COLO668 (cell line): Measurements from ENCODE around the gene CPNE4.
"Not testable (repeated sequence)": the region's sequence is repeated elsewhere in the genome, so short reads cannot be mapped to it uniquely, and the experiment has no call there.

Experiments used
- DNase-seq: peaks from one replicate; lab custom pipeline; 2025; ENCODE audit not compliant: unreplicated experiment; lab: John Stamatoyannopoulos, UW

The CPNE4 gene

DNA sequence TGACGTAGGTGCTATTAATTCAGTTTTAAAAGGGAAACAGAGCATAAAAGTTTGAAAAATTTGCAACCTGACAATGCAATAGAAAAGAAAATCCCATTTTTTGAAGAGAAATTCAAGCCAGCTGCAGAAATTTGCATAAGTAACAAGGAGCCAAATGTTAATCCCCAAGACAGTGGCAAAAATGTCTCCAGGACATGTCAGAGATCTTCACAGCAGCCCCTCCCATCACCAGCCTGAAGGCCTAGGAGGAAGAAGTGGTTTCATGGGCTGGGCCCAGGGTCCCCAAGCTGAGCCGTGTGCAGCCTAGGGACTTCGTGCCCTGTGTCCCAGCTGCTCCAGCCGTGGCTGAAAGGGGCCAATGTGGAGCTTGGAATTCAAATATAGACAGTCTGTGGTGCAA, 148.9 kb downstream of the CPNE4 start:
- not testable (repeated sequence) for DNase-seq

DNA sequence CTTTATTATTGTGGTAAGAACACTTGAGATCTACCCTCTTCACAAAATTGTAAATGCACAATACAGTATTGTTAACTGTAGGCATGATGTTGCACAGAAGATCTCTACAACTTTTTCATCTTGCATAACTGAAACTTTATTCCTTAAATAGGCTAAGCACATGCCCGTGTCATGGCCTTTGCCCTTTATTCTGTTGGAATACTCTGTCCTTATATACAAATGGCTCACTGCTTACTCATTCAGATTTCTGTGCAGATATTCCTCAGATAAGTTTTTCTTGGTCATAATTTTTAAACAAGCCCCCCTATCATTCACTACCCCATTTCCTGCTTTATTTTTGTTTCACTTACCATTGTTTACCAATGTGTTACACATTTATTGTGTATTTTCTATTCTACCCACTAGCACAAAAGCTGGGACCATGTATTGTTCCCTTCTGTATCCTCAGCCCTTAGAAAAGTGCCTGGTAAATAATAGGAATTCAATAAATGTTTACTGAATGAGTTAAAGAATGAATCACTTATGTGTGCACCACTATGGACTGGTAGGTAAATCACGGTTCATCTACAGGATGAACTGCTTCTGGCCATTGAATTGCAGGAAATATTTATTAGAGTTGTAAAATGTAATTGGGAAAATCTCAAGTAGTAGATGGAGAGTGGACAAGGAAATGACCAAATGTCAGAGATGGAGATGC, 151.0 kb downstream of the CPNE4 start:
- no peak for DNase-seq

DNA sequence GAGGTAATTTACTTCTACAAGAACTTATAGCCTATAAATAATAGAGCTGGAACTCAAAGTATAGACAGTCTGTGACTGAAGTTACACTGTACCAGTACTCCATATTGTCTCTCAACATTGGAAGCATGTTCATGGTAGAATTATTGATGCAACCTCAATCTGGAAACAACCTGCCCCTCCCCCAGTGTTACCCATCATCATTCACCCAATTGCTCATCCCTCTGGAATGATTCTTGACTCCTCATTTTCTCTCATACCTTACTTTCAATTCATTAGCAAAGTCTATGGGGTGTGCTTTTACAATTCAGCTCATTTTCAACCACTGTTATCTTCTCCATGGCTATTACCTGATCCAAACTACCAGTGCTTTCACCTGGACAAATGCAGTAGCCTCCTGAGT, 151.7 kb downstream of the CPNE4 start:
- no peak for DNase-seq

DNA sequence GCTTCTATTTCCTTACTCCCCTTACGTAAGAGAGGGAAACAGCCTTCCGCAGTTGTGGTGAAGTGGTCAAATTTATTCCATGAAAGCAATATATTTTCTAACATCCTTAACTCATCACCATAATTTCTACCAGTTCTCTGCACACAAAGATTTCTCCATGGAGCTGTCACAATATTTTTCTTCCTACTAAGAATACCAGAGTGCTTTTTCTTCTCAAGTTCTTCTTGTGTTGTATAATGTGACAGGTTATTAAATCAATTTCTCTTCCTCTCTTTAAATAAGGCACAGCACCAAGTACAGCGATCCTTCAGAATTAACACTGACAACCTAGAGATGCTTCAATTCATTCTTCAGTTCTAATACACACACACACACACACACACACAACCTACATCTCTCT, 153.0 kb downstream of the CPNE4 start:
- DNase-seq: no peak

DNA sequence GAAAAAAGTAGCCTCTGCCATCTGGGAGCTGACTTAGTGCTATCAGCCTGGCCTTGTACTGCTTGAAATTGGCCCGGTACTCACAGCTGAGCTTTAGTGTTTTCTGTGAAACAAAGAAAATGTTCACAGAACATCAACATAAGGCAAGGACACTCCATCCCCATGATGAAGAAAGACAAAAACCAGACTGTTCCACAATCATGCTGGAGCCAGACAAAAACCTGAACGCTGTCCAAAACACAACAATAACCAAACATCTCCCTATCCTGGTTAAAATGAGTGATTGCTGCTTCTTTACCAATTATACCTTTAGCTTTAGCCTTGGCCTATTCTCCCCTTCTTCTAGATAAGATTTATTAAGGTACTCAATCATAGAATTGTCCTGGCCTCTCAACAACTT, 153.9 kb downstream of the CPNE4 start:
- DNase-seq: no peak

DNA sequence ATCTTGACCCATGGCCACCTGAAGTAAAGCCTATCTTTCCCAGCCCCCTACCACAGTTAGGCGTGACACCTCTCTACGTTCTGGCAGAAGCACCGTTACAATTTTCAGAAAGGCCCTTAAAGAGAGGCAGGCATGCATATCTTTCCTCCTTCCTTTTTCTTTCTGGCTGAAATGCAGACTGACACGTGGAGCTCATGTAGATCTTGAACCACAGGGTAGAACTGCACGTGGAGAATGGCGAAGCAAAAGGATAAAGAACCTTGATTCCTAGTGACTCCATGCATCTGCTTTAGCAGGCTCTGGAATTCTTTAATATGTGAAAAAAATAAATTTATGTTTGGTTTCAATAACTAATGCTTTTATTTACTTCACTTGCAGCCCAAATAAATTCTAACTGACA, 166.6 kb downstream of the CPNE4 start:
- DNase-seq: no peak

DNA sequence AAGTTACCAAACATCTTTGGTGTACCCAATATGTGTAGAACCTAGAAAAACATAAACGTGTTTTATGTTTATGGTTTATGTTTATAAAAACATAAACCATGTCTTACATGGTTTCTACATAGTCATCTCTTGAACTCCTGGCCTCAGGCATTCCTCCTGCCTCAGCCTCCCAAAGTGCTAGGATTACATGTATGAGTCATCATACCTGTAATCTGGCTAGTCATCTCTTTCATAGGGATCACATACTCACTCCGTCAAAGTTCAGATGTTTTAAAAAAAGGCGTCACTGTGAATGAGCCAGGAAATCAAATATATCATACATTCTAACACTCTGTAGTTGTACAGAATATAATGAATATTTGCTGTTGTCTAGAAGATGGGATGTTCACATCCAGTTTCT, 178.6 kb downstream of the CPNE4 start:
- DNase-seq: no peak

DNA sequence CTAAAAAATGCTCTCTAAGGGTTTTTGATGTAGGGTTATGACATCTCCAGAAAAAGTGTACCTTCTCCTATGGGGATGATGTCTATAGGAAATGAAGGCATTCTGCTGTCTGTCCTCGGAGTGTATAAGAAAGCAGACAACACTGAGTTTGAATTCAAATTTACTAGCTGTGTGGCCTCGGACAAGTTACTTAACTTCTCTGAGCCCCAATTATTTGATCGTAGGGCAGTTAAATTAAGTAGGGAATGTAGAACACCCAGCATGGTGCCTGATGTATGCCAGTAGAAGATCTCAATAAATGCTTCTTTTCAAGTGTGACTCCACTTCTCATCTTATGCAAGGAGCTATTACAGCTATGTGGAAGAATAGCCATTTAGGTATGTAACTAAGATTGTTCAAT, 184.6 kb downstream of the CPNE4 start:
- no peak for DNase-seq

DNA sequence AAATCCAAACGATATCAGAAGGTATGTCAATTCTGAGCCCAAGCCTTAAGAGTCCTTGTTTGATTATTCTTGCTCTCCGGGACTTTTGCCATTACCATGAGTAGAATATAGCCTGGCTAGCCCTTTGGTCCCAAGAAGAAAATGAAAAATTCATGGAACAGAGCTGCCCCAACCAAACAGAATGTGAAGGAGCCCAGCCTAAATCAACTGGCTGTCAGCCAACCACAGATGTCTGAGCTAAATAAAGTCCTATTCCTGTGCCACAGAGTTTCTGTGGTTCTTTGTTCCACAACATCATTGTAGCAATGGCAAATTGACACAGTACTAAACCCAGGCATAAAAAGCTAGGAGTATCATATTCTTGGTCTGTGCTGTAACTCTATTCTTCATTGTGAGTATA, 185.2 kb downstream of the CPNE4 start:
- DNase-seq: no peak

DNA sequence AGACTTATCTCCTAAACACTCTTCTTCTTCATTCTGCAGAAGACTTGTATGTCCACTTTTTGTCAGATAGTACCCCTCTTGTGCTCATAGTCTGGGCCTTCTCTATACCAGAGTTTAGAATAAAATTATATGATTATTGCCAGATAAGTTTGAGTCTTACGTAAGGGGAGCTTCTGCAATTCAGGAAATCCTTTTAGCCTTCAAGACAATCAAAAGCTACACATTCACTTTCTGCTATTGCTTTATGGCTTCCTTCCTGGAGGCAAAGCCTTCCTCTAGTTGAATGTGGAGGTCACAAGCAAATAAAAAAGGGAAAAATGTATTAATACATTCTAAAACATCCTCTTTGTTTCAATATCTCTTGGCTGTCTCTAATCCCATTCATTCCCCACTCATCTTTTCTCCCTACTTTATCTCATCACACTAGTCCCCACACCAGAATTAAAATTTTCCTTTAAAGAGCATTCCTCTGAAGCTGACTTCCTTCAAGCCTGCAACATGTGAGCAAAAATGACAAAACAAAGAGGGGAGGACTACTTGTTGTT, 186.8 kb downstream of the CPNE4 start:
- no peak for DNase-seq

DNA sequence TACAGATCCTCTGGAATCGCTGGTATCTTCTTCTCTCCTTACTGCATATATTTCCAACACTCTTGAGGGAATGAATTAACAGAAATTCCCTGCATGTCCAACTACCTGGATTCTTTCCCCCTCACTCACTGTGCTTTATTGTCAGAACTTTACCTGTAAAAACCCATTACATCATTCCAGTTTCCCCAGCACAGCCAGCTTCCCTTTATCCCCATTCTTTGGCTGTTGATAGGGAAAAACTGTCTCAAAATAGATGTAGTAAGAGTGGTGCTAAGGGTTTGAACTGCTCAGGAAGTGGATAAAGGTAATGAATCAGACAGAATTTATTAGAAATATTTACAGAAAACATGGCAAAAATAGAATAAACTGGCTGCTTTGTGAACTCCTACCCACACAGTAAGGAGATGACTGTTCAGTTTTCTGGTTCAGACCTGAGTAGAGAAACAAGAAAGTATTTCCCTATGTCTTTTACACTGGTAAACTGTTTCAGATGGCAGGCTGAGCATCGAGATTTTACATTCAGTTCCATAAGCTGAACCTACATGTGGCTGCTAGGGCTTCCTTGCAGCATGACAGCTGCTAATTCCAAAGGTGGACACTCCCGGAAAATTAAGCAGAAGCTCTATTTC, 188.4 kb downstream of the CPNE4 start:
- no peak for DNase-seq

DNA sequence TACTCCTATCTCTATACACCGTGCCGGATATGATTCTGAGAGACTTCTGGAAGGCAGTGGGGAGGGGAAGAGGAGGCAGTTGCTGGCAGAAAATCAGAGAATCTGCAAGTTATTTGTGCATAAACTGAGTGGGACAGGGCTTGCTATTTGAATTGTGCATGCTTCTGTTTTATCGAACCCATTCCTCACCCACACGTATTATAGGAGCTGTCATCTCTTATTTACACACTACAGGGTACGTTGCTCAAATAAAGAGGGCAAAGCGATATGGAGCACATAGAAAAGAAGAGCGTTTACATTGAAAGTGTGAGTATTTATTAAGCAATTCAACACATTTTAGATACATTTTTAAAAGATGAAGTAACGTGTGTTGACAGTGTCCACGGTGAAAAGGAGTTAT, 191.6 kb downstream of the CPNE4 start:
- no peak for DNase-seq

DNA sequence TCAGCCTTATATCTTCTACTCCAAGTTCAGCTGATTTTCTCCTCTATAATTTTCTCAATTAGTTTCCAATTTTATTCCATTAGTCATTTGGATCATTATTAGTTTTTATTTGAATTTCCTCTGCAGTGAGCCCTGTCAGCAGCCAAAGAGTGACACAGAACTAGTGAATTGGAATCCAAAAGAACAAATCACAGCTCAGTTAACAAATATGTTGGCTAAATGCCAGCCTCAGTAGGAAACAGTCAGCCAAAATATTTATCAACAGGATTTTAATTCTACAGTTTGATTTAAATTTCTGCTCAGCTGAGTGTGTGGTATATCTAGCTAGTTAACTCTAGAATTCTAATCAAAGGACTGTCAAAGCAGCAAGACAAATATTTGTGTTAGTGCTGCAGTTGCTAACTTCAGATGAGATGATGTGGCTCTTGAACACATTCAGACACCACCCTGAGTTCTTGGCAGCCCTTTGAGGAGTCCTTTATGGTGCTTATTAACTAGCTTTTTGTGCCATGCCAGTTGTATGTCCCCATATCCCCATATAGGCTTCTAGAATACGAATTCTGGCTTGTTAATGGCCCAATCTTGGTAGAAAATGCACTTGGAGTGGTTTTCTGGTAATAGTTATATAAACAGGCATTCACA, 194.5 kb downstream of the CPNE4 start:
- no peak for DNase-seq

DNA sequence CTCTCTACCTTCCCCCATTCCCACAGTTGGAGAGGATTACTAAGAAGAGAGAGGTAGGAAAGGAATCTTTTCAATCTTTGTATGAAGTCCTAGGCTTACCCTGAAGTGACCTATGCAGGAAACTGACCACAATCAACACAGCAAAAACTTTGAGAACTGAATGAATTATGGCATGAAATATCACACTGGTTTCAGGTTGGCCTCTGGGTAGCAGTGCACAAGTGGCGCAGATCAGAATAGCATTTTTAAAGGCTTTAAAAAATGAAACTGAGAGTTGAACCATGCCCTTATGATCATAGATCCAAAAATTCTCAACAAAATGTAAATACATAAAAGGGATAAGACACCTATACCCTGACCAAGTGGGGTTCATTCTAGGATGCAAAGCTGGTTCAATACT, 198.9 kb downstream of the CPNE4 start:
- no peak for DNase-seq

DNA sequence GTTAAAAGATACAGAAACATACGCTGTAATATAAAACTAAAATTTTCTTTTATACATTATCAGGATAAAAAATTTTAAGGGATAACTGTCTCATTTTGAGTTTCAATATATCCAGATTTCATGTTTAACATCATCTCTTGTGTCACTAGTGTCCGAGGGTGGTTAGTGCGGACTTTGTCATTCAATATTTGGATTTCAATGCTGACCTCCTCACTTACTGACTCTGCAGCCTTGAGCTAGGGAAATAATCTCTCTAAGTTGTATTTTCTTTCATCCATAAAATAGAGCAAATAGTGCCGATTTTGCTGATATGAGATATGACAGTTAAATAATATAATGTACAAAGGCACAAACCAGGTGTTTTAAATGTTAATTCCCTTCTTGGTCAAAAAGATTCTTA, 203.2 kb downstream of the CPNE4 start:
- no peak for DNase-seq

DNA sequence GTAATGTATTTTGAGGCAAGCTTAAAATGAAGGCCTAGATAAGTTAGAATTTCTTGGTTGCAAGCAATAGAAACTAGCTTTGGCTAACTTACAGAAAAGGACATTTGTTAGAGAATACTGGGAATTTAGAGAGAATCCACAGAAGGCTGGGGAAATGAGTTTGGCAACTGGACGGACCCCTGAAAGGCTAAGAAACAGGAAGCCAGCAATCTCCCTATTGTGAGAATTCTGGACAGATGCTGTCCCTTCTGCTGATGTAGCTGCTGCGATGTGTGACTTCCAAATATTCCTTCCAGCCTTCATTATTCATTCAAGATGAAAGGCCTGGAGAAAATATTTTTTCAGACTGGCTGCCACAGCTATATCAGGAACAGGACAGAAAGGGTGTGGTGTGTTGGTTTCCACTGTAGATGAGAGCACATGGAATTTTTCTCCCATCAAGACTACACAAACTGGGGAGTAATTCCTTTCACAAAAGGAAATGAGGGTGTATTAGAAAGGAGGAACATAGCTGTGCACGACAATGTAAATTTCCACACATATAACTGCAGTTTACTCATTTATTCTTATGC, 213.5 kb downstream of the CPNE4 start:
- DNase-seq: no peak

DNA sequence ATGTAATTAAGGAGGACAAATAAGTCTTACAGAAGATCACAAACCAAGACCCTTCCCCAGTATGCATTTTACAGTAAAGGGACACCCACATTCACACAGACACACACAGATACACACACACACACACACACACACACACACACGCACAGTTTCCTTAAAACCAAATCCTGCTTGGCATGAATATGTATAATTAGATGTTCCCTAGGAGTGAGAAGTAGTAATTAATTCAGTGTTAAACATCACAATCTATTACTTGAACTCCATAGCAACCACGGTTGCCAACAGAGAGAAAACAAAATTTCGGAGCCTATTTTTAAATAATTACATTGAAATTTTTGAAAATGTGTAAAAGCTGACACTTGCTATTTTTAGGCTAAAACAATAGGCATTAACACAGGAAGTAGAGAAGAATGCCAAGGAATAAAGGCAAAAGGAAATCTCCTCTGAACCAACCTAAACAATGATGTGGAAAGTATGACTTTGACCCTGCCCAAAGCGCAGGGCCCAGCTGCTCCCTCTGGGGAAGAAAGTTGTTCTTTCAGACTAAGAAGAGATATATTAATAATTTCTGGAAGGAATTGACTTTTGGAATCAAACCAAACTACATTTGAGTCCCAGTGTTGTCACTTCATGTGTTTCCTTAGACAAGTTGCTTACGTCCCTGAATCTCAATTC, 215.3 kb downstream of the CPNE4 start:
- no peak for DNase-seq

DNA sequence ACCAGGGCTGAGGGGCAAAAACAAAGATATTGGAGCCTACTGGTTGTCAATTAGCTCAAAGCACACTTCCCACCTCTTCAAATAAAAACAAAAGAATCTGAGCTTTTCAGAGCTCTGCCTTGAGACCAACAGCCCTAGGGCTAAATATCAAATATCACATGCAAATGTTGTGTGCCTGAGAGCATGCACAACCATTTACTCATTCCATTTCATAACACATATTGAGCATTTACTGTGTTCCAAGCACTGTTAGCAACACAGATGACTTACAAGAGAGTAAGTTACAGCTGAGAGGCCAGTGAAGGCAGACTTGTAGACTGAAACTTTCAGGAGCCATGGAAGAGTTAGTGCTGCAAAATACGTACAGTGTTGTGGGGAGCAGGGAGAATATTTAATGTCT, 222.4 kb downstream of the CPNE4 start:
- DNase-seq: no peak

DNA sequence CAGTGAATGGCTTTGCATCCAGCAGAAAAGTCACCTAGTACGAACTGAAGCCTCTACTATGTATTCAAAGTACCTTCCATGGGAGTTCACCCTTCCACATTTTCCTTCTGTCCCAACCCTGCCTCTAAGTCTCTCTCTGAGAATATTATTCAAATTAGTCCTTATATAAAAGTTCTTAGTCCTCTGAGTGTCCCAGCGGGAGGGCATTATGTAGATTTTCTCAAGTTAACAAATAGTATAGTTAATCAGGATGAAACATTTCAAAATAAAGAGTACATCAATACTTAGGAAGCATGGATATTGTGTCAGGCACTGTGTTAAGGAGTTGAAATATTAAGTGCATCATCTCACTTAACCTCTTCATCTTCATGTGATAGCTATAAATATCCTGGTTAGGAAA, 223.3 kb downstream of the CPNE4 start:
- DNase-seq: no peak

DNA sequence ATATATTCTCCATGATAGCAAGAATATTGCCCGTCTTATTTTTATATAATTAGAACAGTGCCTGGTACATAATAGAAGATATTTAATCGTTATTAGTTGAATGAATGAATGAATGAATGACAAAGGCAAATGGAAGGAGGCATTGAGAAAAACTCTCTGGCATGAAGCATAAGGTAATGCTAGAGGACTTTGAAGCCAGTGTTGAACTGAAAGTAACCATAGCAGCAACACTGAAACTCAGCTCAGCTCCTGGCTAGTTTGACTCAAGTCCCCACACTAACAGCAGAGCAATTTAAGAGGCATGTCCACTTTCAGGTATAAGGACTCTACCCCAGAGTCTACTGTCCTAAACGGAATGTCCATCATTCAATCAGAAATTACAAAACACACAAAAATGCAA, 227.0 kb downstream of the CPNE4 start:
- no peak for DNase-seq

DNA sequence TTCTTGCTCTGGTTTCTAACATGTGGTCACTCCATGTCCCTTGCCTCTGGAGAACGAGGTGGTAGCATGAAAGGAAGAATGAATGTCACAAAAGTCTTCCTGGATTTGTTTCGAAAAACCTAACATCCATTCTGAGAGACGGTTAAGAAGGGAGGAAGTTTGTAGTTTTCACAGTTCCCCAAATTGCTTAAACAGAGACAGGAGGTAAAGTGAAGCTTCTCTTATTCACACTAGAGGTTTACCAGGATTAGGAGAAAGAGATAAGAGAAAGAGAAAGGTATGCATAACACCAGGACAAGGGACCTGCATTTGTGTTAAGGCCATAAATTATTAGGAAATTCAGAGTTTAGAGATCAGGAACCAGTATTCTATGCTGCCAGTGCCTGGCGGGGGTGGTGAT, 228.1 kb downstream of the CPNE4 start:
- DNase-seq: no peak
